Endothelial cell of umbilical vein (primary cell): ENCODE results near the gene LRIT2. TPM values are rescaled to one million over a fixed set of nuclear protein-coding genes. Genes with fewer than 3 reads are reported as not detected.
A peak's percentile ranks its signal among the peaks of the same experiment; 100 is the strongest.

Source experiments
- BruUV-seq: library from RNA; stranded (reverse); fragments of 400-500 nt; replicated peaks from 2 replicates; lab custom pipeline; 2021; lab: Mats Ljungman, UMichigan
- CTCF ChIA-PET: fragments of 300-600, 350-600 bp; sonication (Branson Sonifier 250); formaldehyde crosslinking; loops from one replicate; lab custom pipeline; 2021; ENCODE audit warnings: antibody characterized with exemption, inconsistent platforms; lab: Charles Lee
- POLR2A ChIA-PET: fragments of 300-600, 350-600 bp; sonication (Branson Sonifier 250); formaldehyde crosslinking; loops from one replicate; lab custom pipeline; 2021; ENCODE audit warnings: antibody characterized with exemption, inconsistent platforms; lab: Charles Lee
- DNase-seq: peaks from one replicate; pipeline ENCODE4 v3.0.0-alpha.2; 2011; ENCODE audit warnings: low read depth, low spot score
- FAIRE-seq: peaks from 2 replicates; lab custom pipeline; 2011; peaks lifted over from hg19 to GRCh38; lab: Jason Lieb, UNC
- H2AFZ ChIP-seq: 2 replicates; pipeline ENCODE4 v1.6.0; 2012; ENCODE audit warnings: low read depth, low read length, control low read depth, inconsistent platforms
- H3K27ac ChIP-seq: 2 replicates; pipeline ENCODE4 v1.5.1; 2011; ENCODE audit warnings: low read depth, mild to moderate bottlenecking, control low read depth, low read length, moderate library complexity; ENCODE audit not compliant: insufficient read depth
- H3K27me3 ChIP-seq, 2 experiments: 2 replicates each; pipeline versions ENCODE4 v1.6.0 to v1.6.1; 2011; ENCODE audit warnings: low read length in 2 of 2, mixed read lengths in 1 of 2; ENCODE audit not compliant: control insufficient read depth in 2 of 2, insufficient read depth in 2 of 2
- H3K36me3 ChIP-seq, 2 experiments: 2 replicates in 1 of 2; 3 replicates in 1 of 2; pipeline ENCODE4 v1.5.1; 2011; ENCODE audit warnings: low read length in 2 of 2, mild to moderate bottlenecking in 1 of 2, moderate library complexity in 1 of 2; ENCODE audit not compliant: control insufficient read depth in 2 of 2, insufficient read depth in 2 of 2; ENCODE audit errors: extremely low read depth in 1 of 2
- H3K4me1 ChIP-seq: 3 replicates; pipeline ENCODE4 v1.5.1; 2011; ENCODE audit warnings: mild to moderate bottlenecking, low read length; ENCODE audit not compliant: control insufficient read depth, insufficient read depth; ENCODE audit errors: extremely low read depth
- H3K4me2 ChIP-seq: 2 replicates; pipeline ENCODE4 v1.6.1; 2011; ENCODE audit warnings: low read length, control low read depth, mixed read lengths; ENCODE audit not compliant: insufficient read depth
- H3K4me3 ChIP-seq, 3 experiments: fragments of 200-600 bp in 1 of 3; sonication (generic), shearing (Covaris generic) in 1 of 3; replicated peaks in 1 of 3; 2 replicates each; pipeline ENCODE4 v1.5.1; 2011 to 2016; ENCODE audit warnings: control low read depth in 3 of 3, low read length in 3 of 3, mild to moderate bottlenecking in 2 of 3, inconsistent platforms in 1 of 3, low read depth in 1 of 3, moderate library complexity in 1 of 3; ENCODE audit not compliant: insufficient read depth in 1 of 3
- H3K79me2 ChIP-seq: 2 replicates; pipeline ENCODE4 v1.6.0; 2012; ENCODE audit warnings: low read length, inconsistent platforms; ENCODE audit not compliant: control insufficient read depth, insufficient read depth
- H3K9ac ChIP-seq: replicated peaks from 2 replicates; pipeline ENCODE3; 2011; ENCODE audit warnings: low read length, control low read depth; ENCODE audit not compliant: insufficient read depth; ENCODE audit errors: extremely low read depth
- H3K9me1 ChIP-seq: replicated peaks from 3 replicates; pipeline ENCODE4 v1.6.0; 2011; ENCODE audit warnings: mild to moderate bottlenecking, low read length; ENCODE audit not compliant: control insufficient read depth, insufficient read depth; ENCODE audit errors: extremely low read depth
- H3K9me3 ChIP-seq: replicated peaks from 2 replicates; pipeline ENCODE4 v1.5.1; 2012; ENCODE audit warnings: low read length, inconsistent platforms; ENCODE audit not compliant: control insufficient read depth, insufficient read depth
- H4K20me1 ChIP-seq: replicated peaks from 2 replicates; pipeline ENCODE3; 2011; ENCODE audit warnings: mild to moderate bottlenecking, low read length; ENCODE audit not compliant: control insufficient read depth, insufficient read depth; ENCODE audit errors: extremely low read depth
- CTCF ChIP-seq, 2 donors: IDR thresholded peaks; 1 replicate in 1 of 2; 2 replicates in 1 of 2; pipeline ENCODE4 v1.5.1; 2011; ENCODE audit warnings: low read length in 2 of 2, mild to moderate bottlenecking in 2 of 2, moderate library complexity in 2 of 2, control low read depth in 1 of 2, inconsistent platforms in 1 of 2, low read depth in 1 of 2; ENCODE audit not compliant: insufficient read depth in 1 of 2; ENCODE audit errors: extremely low read depth in 1 of 2
- FOS ChIP-seq: IDR thresholded peaks from 2 replicates; pipeline ENCODE4 v1.6.1; 2011; ENCODE audit warnings: mild to moderate bottlenecking, low read length, moderate library complexity, borderline replicate concordance; ENCODE audit not compliant: insufficient read depth
- GATA2 ChIP-seq: IDR thresholded peaks from 2 replicates; pipeline ENCODE4 v1.7.0; 2011; ENCODE audit warnings: low read depth, mild to moderate bottlenecking, moderate library complexity, mixed read lengths, low read length; ENCODE audit not compliant: insufficient read length, insufficient read depth
- MAX ChIP-seq: IDR thresholded peaks from 2 replicates; pipeline ENCODE4 v1.6.1; 2011; ENCODE audit not compliant: insufficient read depth, insufficient read length
- POLR2A ChIP-seq: IDR thresholded peaks from 2 replicates; pipeline ENCODE4 v1.6.1; 2012; ENCODE audit warnings: low read depth, mild to moderate bottlenecking, control low read depth, low read length
- dilution Hi-C: fragments of 300-500 bp; cut with MboI; formaldehyde crosslinking; loops from one replicate; pipeline ENCODE4 v1.15.0; 2019; ENCODE audit warnings: low sequenced_read_pairs; ENCODE audit not compliant: extremely low pct_ligation_motif_present
- intact Hi-C: fragments of 100-400 bp; cut with micrococcal nuclease; formaldehyde crosslinking; loops from one replicate; pipeline ENCODE4 v1.10.0; 2022
- polyA plus RNA-seq, 4 experiments: library from polyadenylated mRNA; depleted of rRNA in 3 of 4; stranded (reverse) in 3 of 4; unstranded in 1 of 4; fragments of >200 nt; gene quantifications; 2 replicates each; pipeline versions ENCODE4 v1.2.1 to v1.2.3, GENCODE V29; 2011 to 2012; ENCODE audit warnings: missing spikeins in 1 of 4
- total RNA-seq: library from RNA; stranded (reverse); gene quantifications from 2 replicates; pipeline ENCODE4 v1.2.3, GENCODE V29; 2021

LRIT2 gene
- total and polyA plus RNA-seq, 2 donors (not counting 3 experiments of a cell fraction or from before 2014, with no cell fraction given), result not detected

- H2AFZ ChIP-seq, result no peak overlapping the region
- ChIA-PET CTCF (interaction anchor here (0.9 to 1.5 kb wide), 2 partner anchors 15 to 29 kb away, joined by 3 read pairs; no protein-coding TSS in a partner anchor), POLR2A (no interaction called here)
- no peaks in the 10 kb centered on the region for H3K36me3 ChIP-seq
- BruUV-seq, result no TSS peak
- H3K9ac ChIP-seq, result no peak overlapping the region
- dilution Hi-C loops (no loop called here), intact Hi-C loops (no loop called here)
- no peak overlapping the region for H3K27ac ChIP-seq
- H3K79me2 ChIP-seq, result no peaks in the 10 kb centered on the region
- FAIRE-seq (no peak), DNase-seq (no peak)
- H3K9me1 ChIP-seq, result no peaks in the 10 kb centered on the region
- no peak overlapping the region for H3K4me3 ChIP-seq
- H4K20me1 ChIP-seq, result no peaks in the 10 kb centered on the region
- no peaks in the 10 kb centered on the region for H3K4me1 ChIP-seq
- no peak overlapping the region for H3K4me2 ChIP-seq
- H3K9me3 ChIP-seq, result no peaks in the 10 kb centered on the region
- no peak for TF ChIP-seq FOS
- no peak for TF ChIP-seq GATA2
- TF ChIP-seq MAX, result no peak
- H3K27me3 ChIP-seq, result no peaks in the 10 kb centered on the region
These were observed 13.6 kb upstream of the LRIT2 start for GRCh38 chr10:84238909-84239308.

- Histone ChIP-seq H3K36me3 (no peaks in the 10 kb centered on the region), H3K27me3 (no peaks in the 10 kb centered on the region), H3K9me1 (no peaks in the 10 kb centered on the region), H4K20me1 (no peaks in the 10 kb centered on the region), H3K4me1 (no peaks in the 10 kb centered on the region), H3K27ac (no peak overlapping the region), H3K4me2 (no peak overlapping the region), H3K4me3 (no peak overlapping the region), H3K79me2 (no peaks in the 10 kb centered on the region), H3K9me3 (no peaks in the 10 kb centered on the region), H3K9ac (no peak overlapping the region), H2AFZ (no peak overlapping the region)
- TF ChIP-seq CTCF (IDR thresholded peaks at IDR 0.05; ENCODE audit: extremely low read depth in 1 of 2, insufficient read depth in 1 of 2, low read depth in 1 of 2, low read length in 2 of 2) (peak; percentile 33 to 48), POLR2A (no peak)
- ChIA-PET POLR2A (no interaction called here), CTCF (interaction anchor here (1.3 kb wide), 1 partner anchor 19 kb away, joined by 4 read pairs; no protein-coding TSS in a partner anchor)
- no peak for FAIRE-seq
- dilution Hi-C loops (no loop called here), intact Hi-C loops (no loop called here)
- BruUV-seq, result no TSS peak
- no peak for DNase-seq
These were observed 12.1 kb upstream of the LRIT2 start for GRCh38 chr10:84237199-84238051.
